Mucosa of descending colon (tissue), 3 donors: ENCODE results near the gene TMEM86A. TPM values are rescaled to one million over a fixed set of nuclear protein-coding genes. Genes with fewer than 3 reads are reported as not detected.
A peak's percentile ranks its signal among the peaks of the same experiment; 100 is the strongest.

Source experiments
- ATAC-seq: fragments of 200-7000 bp; cut with Tn5 transposase; one replicate; pipeline ENCODE4 v1.9.1; 2020; ENCODE audit warnings: mild to moderate bottlenecking, moderate library complexity
- DNase-seq, 3 donors: peaks; one replicate each; pipeline ENCODE4 v3.0.0-alpha.2; 2020
- H3K36me3 ChIP-seq: fragments of 200-600 bp; one replicate; pipeline ENCODE4 v1.8.0; 2021; ENCODE audit warnings: low read depth, mild to moderate bottlenecking
- H3K4me1 ChIP-seq: fragments of 200-600 bp; one replicate; pipeline ENCODE4 v1.8.0; 2021; ENCODE audit warnings: low read depth, mild to moderate bottlenecking
- H3K4me3 ChIP-seq: fragments of 200-600 bp; one replicate; pipeline ENCODE4 v1.8.0; 2021; ENCODE audit warnings: mild to moderate bottlenecking
- H3K9me3 ChIP-seq: fragments of 200-600 bp; one replicate; pipeline ENCODE4 v1.8.0; 2021; ENCODE audit warnings: mild to moderate bottlenecking
- CTCF ChIP-seq: fragments of 200-600 bp; IDR thresholded peaks from one replicate; pipeline ENCODE4 v1.8.0; 2022; ENCODE audit warnings: antibody characterized with exemption, mild to moderate bottlenecking
- intact Hi-C, 2 donors: fragments of 100-400 bp; cut with DNase I in 1 of 2; cut with micrococcal nuclease in 1 of 2; formaldehyde crosslinking; loops; one replicate each; pipeline versions ENCODE4 v1.11.0 to v1.11.1; 2022; cut with DNase I, micrococcal nuclease
- total RNA-seq, 3 donors: library from RNA; stranded (reverse); fragmentation: NEBNext Ultra II Directional in 2 of 3; extraction: Animal tissue kit (Norgen Biotek cat#: 25700) in 2 of 3; gene quantifications; one replicate each; pipeline versions ENCODE4 v1.2.1 to v1.2.4, GENCODE V29; 2021 to 2023
- donor health status: DM: no; HTN: no; CAD: no; lungs with moderate emphysema.
- donor health status: DM: no; HTN: no; CAD: no.
- donor health status: DM: no; HTN: yes; CAD: no.

The TMEM86A gene
- total RNA-seq, 3 donors from 2014 or later = 1.7 to 6.0 (median 5.0) TPM

- intact Hi-C loops = no loop called here
- no peaks in the 10 kb centered on the region for H3K4me1 ChIP-seq
- ATAC-seq = no peak
Observed at GRCh38 chr11:18729426-18729825, 30.8 kb downstream of the TMEM86A start.

GRCh38 chr11:18730020-18730419, 31.4 kb downstream of the TMEM86A start:
- TF ChIP-seq CTCF = no peak

More at GRCh38 chr11:18729426-18729825, 30.8 kb downstream of the TMEM86A start:
- H3K36me3 ChIP-seq = no peaks in the 10 kb centered on the region
- no peak for TF ChIP-seq CTCF
- H3K4me3 ChIP-seq = no peak overlapping the region
- H3K9me3 ChIP-seq = no peaks in the 10 kb centered on the region
- no peak for DNase-seq

GRCh38 chr11:18731441-18731840, 32.9 kb downstream of the TMEM86A start:
- no peak for ATAC-seq
- intact Hi-C loops = no loop called here
- H3K9me3 ChIP-seq = no peaks in the 10 kb centered on the region
- no peaks in the 10 kb centered on the region for H3K36me3 ChIP-seq
- no peaks in the 10 kb centered on the region for H3K4me1 ChIP-seq
- no peak for TF ChIP-seq CTCF
- H3K4me3 ChIP-seq = no peak overlapping the region
- DNase-seq = no peak

More at GRCh38 chr11:18730020-18730419, 31.4 kb downstream of the TMEM86A start:
- intact Hi-C loops = no loop called here
- DNase-seq = no peak
- no peak overlapping the region for H3K4me3 ChIP-seq
- H3K9me3 ChIP-seq = no peaks in the 10 kb centered on the region
- H3K4me1 ChIP-seq = no peaks in the 10 kb centered on the region
- H3K36me3 ChIP-seq = no peaks in the 10 kb centered on the region
- ATAC-seq = no peak

GRCh38 chr11:18731949-18732821, 33.6 kb downstream of the TMEM86A start:
- TF ChIP-seq CTCF = peak; percentile 95
- no peaks in the 10 kb centered on the region for H3K4me1 ChIP-seq
- peak; percentile 66 for ATAC-seq
- no peaks in the 10 kb centered on the region for H3K36me3 ChIP-seq
- DNase-seq = peak in 2 of 3 donors; percentile 64 to 77
- intact Hi-C loops = no loop called here
- no peaks in the 10 kb centered on the region for H3K9me3 ChIP-seq
- no peak overlapping the region for H3K4me3 ChIP-seq

GRCh38 chr11:18733202-18733601, 34.6 kb downstream of the TMEM86A start:
- intact Hi-C loops = no loop called here
- no peak for TF ChIP-seq CTCF
- no peak for ATAC-seq

More at GRCh38 chr11:18733202-18733601, 34.6 kb downstream of the TMEM86A start:
- H3K4me3 ChIP-seq = no peak overlapping the region
- H3K9me3 ChIP-seq = no peaks in the 10 kb centered on the region
- DNase-seq = no peak
- no peaks in the 10 kb centered on the region for H3K4me1 ChIP-seq
- no peaks in the 10 kb centered on the region for H3K36me3 ChIP-seq
